Activated T-helper 17 cell treated with anti-CD3 and anti-CD28 coated beads, Interleukin-2, amount 50 U/mL, for 72 hours (primary cell): ENCODE results near the gene BRCA2. TPM values are rescaled to one million over a fixed set of nuclear protein-coding genes. Genes with fewer than 3 reads are reported as not detected.
A peak's percentile ranks its signal among the peaks of the same experiment; 100 is the strongest.

Experiments used
- ATAC-seq: fragments of 150-1000 bp; cut with Tn5 transposase; replicated peaks from 2 replicates; pipeline ENCODE4 v1.10.0; 2021; ENCODE audit warnings: mild to moderate bottlenecking, moderate library complexity
- H3K27ac Mint-ChIP-seq: one replicate; pipeline ENCODE4 v1.8.0; 2022; ENCODE audit warnings: mixed read lengths
- H3K27me3 Mint-ChIP-seq: one replicate; pipeline ENCODE4 v1.8.0; 2022; ENCODE audit warnings: mixed read lengths
- H3K36me3 Mint-ChIP-seq: one replicate; pipeline ENCODE4 v1.8.0; 2022; ENCODE audit warnings: low read depth, mild to moderate bottlenecking, mixed read lengths
- H3K4me1 Mint-ChIP-seq: one replicate; pipeline ENCODE4 v1.8.0; 2022; ENCODE audit warnings: mixed read lengths
- H3K4me3 Mint-ChIP-seq: one replicate; pipeline ENCODE4 v1.8.0; 2022; ENCODE audit warnings: mild to moderate bottlenecking, mixed read lengths
- H3K9me3 Mint-ChIP-seq: one replicate; pipeline ENCODE4 v1.8.0; 2022; ENCODE audit warnings: mixed read lengths
- total RNA-seq, 2 donors: library from RNA; stranded (reverse); gene quantifications; one replicate each; pipeline ENCODE4 v1.2.3, GENCODE V29; 2022

The BRCA2 gene
- total RNA-seq, 2 donors from 2014 or later = 27.7 to 28.5 TPM

GRCh38 chr13:32446773-32447465 is 131.6 kb downstream of the BRCA2 start:
- peak overlapping the region; percentile 0 for H3K27ac Mint-ChIP-seq
- H3K9me3 Mint-ChIP-seq = no peaks in the 10 kb centered on the region
- peaks cover 5% of the 10 kb centered on the region for H3K36me3 Mint-ChIP-seq
- H3K4me1 Mint-ChIP-seq = peaks cover 7% of the 10 kb centered on the region
- H3K4me3 Mint-ChIP-seq = no peak overlapping the region
- no peaks in the 10 kb centered on the region for H3K27me3 Mint-ChIP-seq
- ATAC-seq = no peak

- peak; percentile 75 for ATAC-seq
- Mint-ChIP-seq H3K4me1 (peaks cover 7% of the 10 kb centered on the region), H3K27ac (peak overlapping the region; percentile 67), H3K27me3 (no peaks in the 10 kb centered on the region), H3K4me3 (no peak overlapping the region), H3K9me3 (no peaks in the 10 kb centered on the region), H3K36me3 (peaks cover 2% of the 10 kb centered on the region)
Measured at GRCh38 chr13:32447894-32448623, 132.8 kb downstream of the BRCA2 start.

GRCh38 chr13:32448972-32449371 is 133.7 kb downstream of the BRCA2 start:
- Mint-ChIP-seq H3K4me3 (no peak overlapping the region), H3K27ac (peak overlapping the region; percentile 67), H3K4me1 (peaks cover 7% of the 10 kb centered on the region), H3K9me3 (no peaks in the 10 kb centered on the region), H3K36me3 (no peaks in the 10 kb centered on the region), H3K27me3 (no peaks in the 10 kb centered on the region)
- no peak for ATAC-seq

Other genes with a start within 250 kb of the BRCA2 start
- gene ZAR1L, start 145 bp upstream of the BRCA2 start, total RNA-seq = under 1 TPM in 1 of 2 donors, not detected in 1; 0.19 TPM
- 10 to 100 TPM; 20.6 to 62.0 TPM for gene N4BP2L1, start 112.6 kb downstream of the BRCA2 start, total RNA-seq
- gene N4BP2L2, start 223.3 kb downstream of the BRCA2 start, total RNA-seq = 100 to 1,000 TPM in 1 of 2 donors, 10 to 100 TPM in 1; 97.0 to 126 TPM